ENCODE data around the gene PLA2G4D.

DNA sequence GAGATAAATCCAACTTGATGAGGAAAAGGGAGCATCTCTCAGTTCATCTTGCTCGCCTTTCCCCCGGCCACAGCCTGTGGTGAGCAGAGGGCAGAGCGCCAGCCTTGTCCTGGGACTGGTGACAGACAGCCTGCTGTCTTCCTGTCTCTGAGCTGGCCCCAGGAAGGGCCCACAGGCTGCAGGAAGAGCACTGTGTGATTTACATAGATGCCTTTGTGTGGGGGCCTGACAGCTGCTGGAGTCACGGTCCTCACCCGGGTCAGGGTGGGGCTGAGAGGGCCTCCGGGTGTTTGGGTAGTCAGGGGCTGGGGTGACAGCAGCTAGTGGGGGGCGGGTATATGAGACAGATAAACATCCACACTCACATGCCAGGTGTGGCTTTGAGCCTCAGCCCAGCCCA lies 29.3 kb downstream of the PLA2G4D start:
- TF ChIP-seq REST (IDR thresholded peaks at IDR 0.05; ENCODE audit: low read depth, low read length) (no peak), TEAD4 (IDR thresholded peaks at IDR 0.05; ENCODE audit: borderline replicate concordance, insufficient read depth) (no peak)

Measured in SK-N-SH (cell line).